Measurements from ENCODE around the gene DNAH14. TPM values are rescaled to one million over a fixed set of nuclear protein-coding genes. Genes with fewer than 3 reads are reported as not detected.
"Not testable (repeated sequence)": the region's sequence is repeated elsewhere in the genome, so short reads cannot be mapped to it uniquely, and the experiment has no call there.

DNAH14 gene
- total and polyA plus RNA-seq, 12 donors = 7.6 to 25.3 (median 16.5) TPM

DNA sequence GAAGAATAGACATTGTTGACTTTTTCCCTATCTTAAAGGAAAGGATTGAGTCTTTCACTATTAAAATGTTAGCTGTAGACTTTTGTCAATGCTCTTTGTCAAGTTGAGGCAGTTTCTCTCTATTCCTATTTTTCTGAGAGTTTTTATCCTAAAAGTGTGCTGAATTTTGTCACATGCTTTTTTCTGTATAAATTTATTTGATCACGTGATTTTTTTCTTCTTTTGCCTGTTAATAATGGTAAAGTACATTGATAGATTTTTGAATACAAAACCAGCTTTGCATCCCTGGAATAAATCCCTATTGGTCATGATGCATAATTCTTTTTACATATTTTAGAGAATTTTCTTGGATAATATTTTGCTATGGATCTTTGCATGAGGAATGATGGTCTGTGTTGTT lies 60.1 kb downstream of the DNAH14 start:
- Histone ChIP-seq H3K36me3 (replicated peaks in 1 of 2) (no peaks in the 10 kb centered on the region), H3K4me1 (replicated peaks in 1 of 2) (no peaks in the 10 kb centered on the region), H3K9me3 (replicated peaks in 1 of 3) (no peaks in the 10 kb centered on the region), H3K4me3 (no peak overlapping the region), H3K27me3 (no peaks in the 10 kb centered on the region), H3K27ac (no peak overlapping the region)
- DNase-seq = no peak
- no peak for TF ChIP-seq POLR2A (IDR thresholded peaks at IDR 0.05)
- TF ChIP-seq, protein P1, sequence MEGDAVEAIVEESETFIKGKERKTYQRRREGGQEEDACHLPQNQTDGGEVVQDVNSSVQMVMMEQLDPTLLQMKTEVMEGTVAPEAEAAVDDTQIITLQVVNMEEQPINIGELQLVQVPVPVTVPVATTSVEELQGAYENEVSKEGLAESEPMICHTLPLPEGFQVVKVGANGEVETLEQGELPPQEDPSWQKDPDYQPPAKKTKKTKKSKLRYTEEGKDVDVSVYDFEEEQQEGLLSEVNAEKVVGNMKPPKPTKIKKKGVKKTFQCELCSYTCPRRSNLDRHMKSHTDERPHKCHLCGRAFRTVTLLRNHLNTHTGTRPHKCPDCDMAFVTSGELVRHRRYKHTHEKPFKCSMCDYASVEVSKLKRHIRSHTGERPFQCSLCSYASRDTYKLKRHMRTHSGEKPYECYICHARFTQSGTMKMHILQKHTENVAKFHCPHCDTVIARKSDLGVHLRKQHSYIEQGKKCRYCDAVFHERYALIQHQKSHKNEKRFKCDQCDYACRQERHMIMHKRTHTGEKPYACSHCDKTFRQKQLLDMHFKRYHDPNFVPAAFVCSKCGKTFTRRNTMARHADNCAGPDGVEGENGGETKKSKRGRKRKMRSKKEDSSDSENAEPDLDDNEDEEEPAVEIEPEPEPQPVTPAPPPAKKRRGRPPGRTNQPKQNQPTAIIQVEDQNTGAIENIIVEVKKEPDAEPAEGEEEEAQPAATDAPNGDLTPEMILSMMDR (IDR thresholded peaks at IDR 0.05) = no peak
- intact Hi-C loops (cut with DNase I) = no loop called here
- 62 to 79% (median 71%) methylated on average over 1 of the region's 1 CpG for WGBS, 4 donors

DNA sequence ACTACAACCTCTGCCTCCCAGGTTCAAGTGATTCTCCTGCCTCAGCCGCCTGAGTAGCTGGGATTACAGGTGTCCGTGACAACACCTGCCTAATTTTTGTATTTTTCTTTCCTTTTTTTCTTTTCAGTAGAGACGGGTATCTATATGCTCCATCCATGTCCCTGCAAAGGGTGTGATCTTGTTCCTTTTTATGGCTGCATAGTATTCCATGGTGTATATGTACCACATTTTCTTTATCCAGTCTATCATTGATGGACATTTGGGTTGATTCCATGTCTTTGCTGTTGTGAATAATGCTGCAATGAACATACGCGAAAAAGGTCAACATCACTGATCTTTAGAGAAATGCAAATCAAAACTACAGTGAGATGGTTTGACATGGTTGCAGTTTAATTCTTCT lies 62.1 kb downstream of the DNAH14 start:
- intact Hi-C loops (cut with DNase I); H3K36me3 ChIP-seq (replicated peaks in 1 of 2); H3K4me3 ChIP-seq; H3K27ac ChIP-seq; H3K9me3 ChIP-seq (replicated peaks in 1 of 3); DNase-seq; H3K4me1 ChIP-seq (replicated peaks in 1 of 2); H3K27me3 ChIP-seq: not testable (repeated sequence)
- WGBS, 4 donors = 94 to 98% (median 97%) methylated on average over 5 of the region's 5 CpGs

DNA sequence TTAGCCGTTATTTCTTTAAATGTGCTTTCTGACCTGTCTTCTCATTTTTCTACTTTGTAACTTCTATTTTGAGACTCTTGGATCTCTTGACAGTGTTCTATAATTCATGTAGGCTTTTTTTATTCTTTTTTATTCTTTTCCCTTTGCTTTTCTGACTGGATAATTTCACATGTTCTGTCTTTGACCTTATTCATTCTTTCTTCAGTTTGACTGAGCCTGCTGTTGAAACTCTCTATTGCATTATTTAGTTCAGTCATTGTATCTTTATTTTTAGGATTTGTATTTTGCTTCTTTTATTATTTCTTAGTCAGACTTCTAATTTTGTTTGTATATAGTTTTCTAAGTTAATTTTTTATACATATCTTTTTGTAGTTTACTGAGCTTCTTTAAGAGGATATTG lies 66.1 kb downstream of the DNAH14 start:
- no peak overlapping the region for H3K27ac ChIP-seq
- no peaks in the 10 kb centered on the region for H3K36me3 ChIP-seq (replicated peaks in 1 of 2)
- intact Hi-C loops (cut with DNase I) = no loop called here
- H3K27me3 ChIP-seq = no peaks in the 10 kb centered on the region
- TF ChIP-seq POLR2A (IDR thresholded peaks at IDR 0.05) = no peak
- TF ChIP-seq, protein P1 (IDR thresholded peaks at IDR 0.05) = no peak
- no peaks in the 10 kb centered on the region for H3K4me1 ChIP-seq (replicated peaks in 1 of 2)
- no peaks in the 10 kb centered on the region for H3K9me3 ChIP-seq (replicated peaks in 1 of 3)
- 74 to 89% (median 87%) methylated on average over 1 of the region's 1 CpG for WGBS, 4 donors
- DNase-seq = no peak
- H3K4me3 ChIP-seq = no peak overlapping the region

- no peak for DNase-seq
- no peak for TF ChIP-seq POLR2A (IDR thresholded peaks at IDR 0.05)
- TF ChIP-seq, protein P1 (IDR thresholded peaks at IDR 0.05) = no peak
- 78 to 95% (median 87%) methylated on average over 1 of the region's 1 CpG for WGBS, 4 donors
- Histone ChIP-seq H3K9me3 (replicated peaks in 1 of 3) (no peaks in the 10 kb centered on the region), H3K4me1 (replicated peaks in 1 of 2) (no peaks in the 10 kb centered on the region), H3K27ac (no peak overlapping the region), H3K4me3 (no peak overlapping the region), H3K27me3 (no peaks in the 10 kb centered on the region), H3K36me3 (replicated peaks in 1 of 2) (no peaks in the 10 kb centered on the region)
- intact Hi-C loops (cut with DNase I) = no loop called here
Observed at GRCh38 chr1:224996266-224996665, 66.8 kb downstream of the DNAH14 start.

DNA sequence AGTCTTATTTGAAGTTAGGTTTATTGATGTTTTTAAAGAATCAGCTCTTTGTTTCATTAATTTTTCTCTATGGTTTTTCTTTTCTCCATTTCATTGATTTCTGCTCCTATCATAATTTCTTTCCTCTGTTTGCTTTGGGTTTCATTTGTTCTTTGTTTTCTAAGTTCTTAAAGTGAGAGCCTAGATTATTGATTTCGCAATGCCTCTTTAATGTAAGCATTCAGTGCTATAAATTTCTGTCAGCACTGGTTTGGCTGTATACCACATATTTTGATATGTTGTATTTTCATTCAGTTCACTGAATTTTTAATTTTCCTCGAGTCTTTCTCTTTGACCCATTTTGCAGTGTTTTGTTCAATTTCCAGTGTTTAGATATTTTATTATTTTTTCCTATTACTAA lies 68.7 kb downstream of the DNAH14 start:
- Histone ChIP-seq H3K4me1 (replicated peaks in 1 of 2) (no peaks in the 10 kb centered on the region), H3K27me3 (no peaks in the 10 kb centered on the region), H3K27ac (no peak overlapping the region), H3K36me3 (replicated peaks in 1 of 2) (no peaks in the 10 kb centered on the region), H3K4me3 (no peak overlapping the region), H3K9me3 (replicated peaks in 1 of 3) (no peaks in the 10 kb centered on the region)
- TF ChIP-seq, protein P1 (IDR thresholded peaks at IDR 0.05) = no peak
- no peak for TF ChIP-seq POLR2A (IDR thresholded peaks at IDR 0.05)
- intact Hi-C loops (cut with DNase I) = no loop called here
- WGBS, 4 donors = 87 to 98% (median 91%) methylated on average over 2 of the region's 2 CpGs
- no peak for DNase-seq

Data from adrenal gland (tissue), 12 donors.